HG03045 (cell line): ENCODE results near the gene EMC9.

Experiments
- ATAC-seq: cut with Tn5 transposase; IDR thresholded peaks from one replicate; pipeline ENCODE4 v1.9.1; 2021; ENCODE audit warnings: mild to moderate bottlenecking, moderate library complexity; ENCODE audit not compliant: unreplicated experiment

Gene EMC9

DNA sequence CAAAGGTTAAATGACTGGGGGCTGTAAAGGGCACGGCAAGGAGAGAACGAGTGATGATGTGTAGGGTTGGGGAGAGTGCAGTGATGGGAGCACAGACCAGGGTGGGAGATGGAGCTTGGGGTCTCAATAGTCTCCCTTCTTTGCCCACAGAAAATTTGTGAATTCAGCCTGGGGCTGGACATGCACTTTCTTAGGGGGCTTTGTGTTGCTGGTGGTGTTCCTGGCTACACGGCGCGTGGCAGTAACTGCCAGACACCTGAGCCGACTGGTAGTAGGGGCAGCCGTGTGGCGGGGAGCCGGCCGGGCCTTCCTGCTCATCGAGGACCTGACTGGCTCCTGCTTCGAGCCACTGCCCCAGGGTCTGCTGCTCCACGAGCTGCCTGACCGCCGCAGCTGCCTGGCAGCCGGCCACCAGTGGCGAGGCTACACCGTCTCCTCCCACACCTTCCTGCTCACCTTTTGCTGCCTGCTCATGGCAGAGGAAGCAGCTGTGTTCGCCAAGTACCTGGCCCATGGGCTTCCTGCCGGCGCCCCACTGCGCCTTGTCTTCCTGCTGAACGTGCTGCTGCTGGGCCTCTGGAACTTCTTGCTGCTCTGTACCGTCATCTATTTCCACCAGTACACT, 9.2 kb downstream of the EMC9 start:
- no peak for ATAC-seq

- ATAC-seq: no peak
Measured at GRCh38 chr14:24131549-24131966, 9.8 kb downstream of the EMC9 start.

GRCh38 chr14:24130717-24131548, 10.5 kb downstream of the EMC9 start:
- no peak for ATAC-seq

DNA sequence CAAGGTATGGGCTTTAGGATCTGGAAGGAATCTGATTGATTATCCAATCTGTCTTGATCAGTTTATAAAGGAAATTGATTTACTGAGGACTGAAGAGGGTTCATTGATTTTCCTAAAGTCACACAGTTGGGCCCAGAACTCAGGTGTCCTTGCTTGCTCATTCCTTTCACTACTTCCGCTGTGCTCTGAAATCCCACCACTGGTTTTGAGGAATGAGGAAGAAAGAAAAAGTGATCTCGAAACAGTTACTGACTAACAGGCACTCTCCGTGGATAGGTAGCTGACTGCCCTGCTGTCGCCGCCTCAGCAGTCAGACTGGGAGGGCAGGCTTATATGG, 11.0 kb downstream of the EMC9 start, which contains the start of gene FITM1:
TSS of gene FITM1 (plus strand) at position 280 of the 337 bp plus-strand sequence. CDS start 905 bp downstream, outside the sequence.
- no peak for ATAC-seq

GRCh38 chr14:24129410-24129998, 11.9 kb downstream of the EMC9 start:
- ATAC-seq: no peak

DNA sequence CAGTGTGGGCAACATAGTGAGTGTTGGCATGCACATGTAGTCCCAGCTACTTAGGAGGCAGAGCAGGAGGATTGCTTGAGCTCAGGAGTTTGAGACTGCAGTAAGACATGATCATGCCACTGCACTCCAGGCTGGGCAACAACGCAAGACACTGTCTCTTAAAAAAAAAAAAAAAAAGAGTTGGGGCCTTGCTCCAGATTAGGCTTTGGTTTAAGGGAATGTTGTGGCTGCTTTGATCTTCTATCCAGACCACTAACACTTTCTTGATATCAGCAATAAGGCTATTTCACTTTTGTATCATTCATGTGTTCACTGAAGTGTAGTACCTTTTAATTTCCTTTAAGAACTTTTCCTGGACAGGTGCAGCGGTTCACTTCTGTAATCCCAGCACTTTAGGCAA, 13.7 kb downstream of the EMC9 start:
- ATAC-seq: no peak

DNA sequence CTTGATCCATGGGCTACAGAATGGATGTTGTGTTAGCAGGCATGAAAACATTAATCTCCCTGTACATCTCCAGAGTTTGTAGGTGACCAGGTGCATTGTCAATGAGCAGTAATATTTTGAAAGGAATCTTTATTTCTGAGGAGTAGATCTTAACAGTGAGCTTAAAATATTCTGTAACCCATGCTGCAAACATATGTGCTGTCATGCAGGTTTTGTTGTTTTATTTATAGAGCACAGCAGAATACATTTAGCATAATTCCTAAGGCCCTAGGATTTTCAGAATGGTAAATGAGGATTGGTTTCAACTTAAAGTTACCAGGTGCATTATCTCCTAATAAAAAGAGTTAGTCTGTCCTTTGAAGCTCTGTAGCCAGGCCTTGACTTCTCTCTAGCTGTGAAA, 14.5 kb downstream of the EMC9 start:
- no peak for ATAC-seq

DNA sequence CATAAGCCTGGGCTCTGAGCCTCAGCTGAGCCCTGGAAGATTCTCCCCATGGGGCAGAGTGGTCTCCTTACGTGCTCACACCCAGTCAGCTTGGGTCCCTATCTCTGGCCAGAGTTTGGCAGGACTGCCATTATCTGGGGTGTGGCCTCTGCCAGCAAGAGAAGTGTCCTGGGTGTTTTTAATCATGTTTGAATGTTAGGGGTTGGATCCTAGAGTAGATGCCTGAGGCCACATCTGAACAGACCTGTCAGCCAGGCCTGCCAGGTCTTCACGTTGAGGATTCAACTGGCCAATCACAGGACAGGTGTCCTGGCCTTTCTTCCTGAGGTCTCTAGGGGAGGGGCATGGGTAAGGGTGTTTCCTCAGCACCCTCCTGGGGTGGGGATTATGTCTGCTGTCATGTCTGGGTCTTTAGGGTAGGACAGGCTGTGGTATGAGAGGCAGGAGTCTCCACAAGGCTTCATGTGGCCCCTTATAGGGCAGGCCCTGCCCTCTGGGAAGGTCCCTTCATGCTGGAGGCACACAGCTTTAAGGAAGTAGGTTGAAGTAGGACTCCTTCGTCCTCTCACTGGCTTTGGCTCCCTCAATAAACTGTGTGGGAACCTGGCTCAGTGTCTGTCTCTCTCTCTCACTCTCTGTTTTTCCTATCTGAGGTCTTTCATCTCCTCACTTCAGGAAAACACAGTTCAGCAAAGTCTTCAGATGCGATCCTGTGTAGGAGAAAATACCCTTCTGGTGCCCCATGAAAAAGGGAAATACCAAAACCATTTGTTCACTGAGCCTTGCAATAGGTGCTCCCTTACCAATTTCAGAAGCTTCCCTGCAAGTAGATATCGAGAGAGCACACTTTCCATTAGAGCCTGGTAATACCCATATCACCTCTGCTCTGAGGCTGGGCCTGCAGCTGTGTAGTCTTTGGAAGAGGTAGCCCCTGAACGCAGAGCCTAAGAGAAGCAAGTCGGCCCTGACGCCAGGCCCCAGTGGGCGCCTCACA, 17.7 kb downstream of the EMC9 start:
- ATAC-seq: peak; percentile 44

- no peak for ATAC-seq
Measured at GRCh38 chr14:24122898-24123297, 18.5 kb downstream of the EMC9 start.

DNA sequence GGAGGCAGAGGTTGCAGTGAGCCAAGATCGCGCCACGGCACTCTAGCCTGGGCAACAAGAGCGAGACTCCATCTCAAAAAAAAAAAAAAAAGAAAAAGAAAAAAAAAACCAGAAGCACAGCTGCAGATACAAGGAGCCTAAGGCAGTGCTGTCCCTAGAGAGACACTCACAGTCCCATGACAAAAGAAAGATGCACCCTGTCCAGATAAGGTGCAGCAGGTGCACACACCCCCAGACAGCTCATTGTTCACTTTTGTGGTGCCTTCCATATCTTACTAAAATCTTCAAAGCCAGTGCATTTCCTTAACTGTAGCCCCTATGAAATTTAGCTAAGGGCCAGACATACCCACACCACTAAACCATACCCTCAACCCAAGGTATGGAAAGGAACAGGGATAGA, 19.0 kb downstream of the EMC9 start:
- ATAC-seq: no peak

- no peak for ATAC-seq
Measured at GRCh38 chr14:24121210-24121609, 20.2 kb downstream of the EMC9 start.

GRCh38 chr14:24119691-24120090, 21.7 kb downstream of the EMC9 start:
- ATAC-seq: no peak

- ATAC-seq: no peak
Measured at GRCh38 chr14:24117179-24117578, 24.2 kb downstream of the EMC9 start.

GRCh38 chr14:24116128-24116814, 25.1 kb downstream of the EMC9 start:
- no peak for ATAC-seq

DNA sequence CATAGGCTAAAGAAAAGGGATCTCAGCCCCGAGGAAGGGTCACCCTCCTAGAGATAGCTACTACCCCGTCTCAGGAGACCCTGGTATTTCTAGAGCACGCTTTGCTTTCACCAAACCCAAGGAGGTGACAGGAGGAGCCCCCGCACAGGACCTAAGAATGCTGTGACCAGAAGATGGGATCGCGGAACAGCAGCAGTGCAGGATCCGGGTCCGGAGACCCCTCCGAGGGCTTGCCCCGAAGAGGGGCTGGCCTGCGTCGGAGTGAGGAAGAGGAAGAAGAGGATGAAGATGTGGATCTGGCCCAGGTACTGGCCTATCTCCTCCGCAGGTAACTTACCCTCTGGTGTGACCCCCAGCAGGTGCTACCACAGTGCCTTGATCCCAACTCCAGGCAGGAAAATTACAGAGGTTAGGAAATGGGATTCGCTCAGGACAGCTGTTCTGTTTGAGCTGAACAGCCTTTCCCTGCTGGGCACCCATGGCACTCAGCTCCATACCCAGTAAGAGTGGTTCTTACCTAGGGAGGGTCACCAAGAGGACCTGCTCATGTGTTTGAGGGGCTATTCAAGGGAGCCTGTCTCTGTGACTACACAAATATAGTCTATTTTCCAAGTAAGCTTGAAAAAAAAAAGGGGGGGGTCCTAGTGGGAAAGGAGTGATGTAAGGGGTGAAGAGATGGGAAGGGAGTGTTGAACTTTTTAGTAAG, 25.8 kb downstream of the EMC9 start:
- ATAC-seq: no peak

DNA sequence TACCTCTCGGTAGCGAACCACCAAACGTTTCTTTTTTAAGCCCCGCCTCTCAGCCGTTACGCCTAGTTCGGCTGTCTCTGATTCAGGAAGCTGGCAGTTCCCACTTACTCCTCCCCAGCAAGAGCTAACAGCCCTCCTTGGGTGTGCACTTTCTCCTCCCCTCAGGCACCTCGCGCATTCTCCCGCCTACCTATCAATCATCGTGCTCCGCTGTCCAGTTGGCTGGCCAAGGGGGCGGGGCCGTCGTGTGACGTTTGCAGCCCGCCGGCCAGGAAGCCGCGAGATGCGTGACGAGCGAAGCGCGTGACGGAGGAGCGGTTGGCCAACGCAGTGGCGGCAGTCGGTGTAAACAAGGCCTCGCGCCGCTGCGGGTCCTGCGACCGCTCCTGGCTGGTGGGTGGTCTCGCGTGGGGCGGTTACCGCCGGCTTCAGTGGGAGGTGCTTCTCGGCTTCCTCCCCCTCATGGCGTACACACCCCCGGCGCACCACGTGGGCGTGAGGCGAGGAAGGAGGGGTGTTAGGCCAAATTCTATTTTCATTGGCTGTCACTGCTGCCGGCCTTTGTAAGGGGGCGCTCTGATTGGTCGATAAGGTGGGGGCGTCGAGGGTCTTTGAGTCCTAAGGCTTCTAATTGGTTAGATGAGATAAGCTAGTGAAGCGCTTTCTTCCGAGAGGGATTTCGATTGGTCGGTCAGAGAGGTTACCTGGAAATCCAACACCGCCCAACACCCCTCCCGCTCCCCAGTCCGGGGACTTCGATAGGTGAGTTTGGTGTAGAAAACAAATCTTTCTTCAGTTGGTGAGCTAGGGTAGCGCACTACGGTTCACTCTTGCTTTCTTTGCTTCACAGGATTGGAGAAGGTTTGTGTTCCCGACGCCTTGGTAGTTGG, 26.6 kb downstream of the EMC9 start, which contains the start of the genes DCAF11 and NRL:
TSS of gene DCAF11 (plus strand) at position 246 of the 890 bp plus-strand sequence. CDS start 818 bp downstream, outside the sequence.
TSS of gene NRL (minus strand) at position 418 of the 890 bp plus-strand sequence. CDS start 32,101 bp downstream, outside the sequence.
- ATAC-seq: peak; percentile 84

GRCh38 chr14:24113801-24114531, 27.4 kb downstream of the EMC9 start:
- peak; percentile 29 for ATAC-seq

DNA sequence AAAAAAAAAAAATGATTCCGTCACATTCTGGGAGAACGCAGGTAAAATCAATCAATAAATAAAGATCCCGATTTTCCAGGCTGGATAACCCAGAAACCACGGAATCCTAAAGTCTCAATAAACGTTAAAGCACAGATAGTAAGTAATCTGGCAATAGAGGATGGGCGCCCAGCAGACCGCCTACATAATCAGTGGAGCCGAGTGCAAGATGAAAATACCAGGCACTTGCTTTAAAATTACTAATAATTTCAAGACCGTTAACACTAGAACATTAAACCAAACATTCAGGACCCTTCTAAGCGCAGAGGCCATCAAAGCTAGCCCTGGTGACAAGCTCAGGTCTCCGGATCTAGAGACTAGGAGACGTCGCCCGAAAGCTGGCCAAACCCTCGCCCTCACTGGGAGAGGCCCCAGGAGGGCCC, 28.0 kb downstream of the EMC9 start:
- ATAC-seq: no peak
